H1 (cell line): ENCODE measurements around the gene ROR1. TPM values are rescaled to one million over a fixed set of nuclear protein-coding genes. Genes with fewer than 3 reads are reported as not detected.

ENCODE experiments used
- BCL11A ChIP-seq, 2 experiments: IDR thresholded peaks; one replicate each; pipeline ENCODE4 v1.6.1; 2011; ENCODE audit warnings: low read depth in 2 of 2, low read length in 2 of 2, mild to moderate bottlenecking in 2 of 2
- CHD7 ChIP-seq: fragments of 300-600 bp; sonication (generic); IDR thresholded peaks from 2 replicates; pipeline ENCODE4 v1.7.1; 2012; ENCODE audit warnings: low read length, moderate library complexity, mild to moderate bottlenecking, inconsistent platforms; ENCODE audit not compliant: insufficient replicate concordance
- JUND ChIP-seq: IDR thresholded peaks from 2 replicates; pipeline ENCODE4 v1.6.1; 2011; ENCODE audit warnings: mild to moderate bottlenecking, improper control_type of control experiment, low read length
- KDM4A ChIP-seq: IDR thresholded peaks from one replicate; pipeline ENCODE4 v1.7.1; 2012; ENCODE audit warnings: low read depth, mild to moderate bottlenecking, moderate library complexity, low read length, inconsistent platforms; ENCODE audit not compliant: severe bottlenecking
- MAFK ChIP-seq: IDR thresholded peaks from 2 replicates; pipeline ENCODE4 v1.6.1; 2012; ENCODE audit warnings: low read depth, mild to moderate bottlenecking, improper control_type of control experiment, low read length
- SP4 ChIP-seq: IDR thresholded peaks from 2 replicates; pipeline ENCODE4 v1.6.1; 2012; ENCODE audit warnings: low read length, inconsistent platforms
- polyA plus RNA-seq, 7 experiments: library from polyadenylated mRNA; depleted of rRNA in 3 of 7; stranded (reverse) in 5 of 7; unstranded in 2 of 7; fragments of >200 nt in 5 of 7; fragments of 200-250 nt in 2 of 7; gene quantifications; 1 replicate in 5 of 7; 2 replicates in 1 of 7; 4 replicates in 1 of 7; pipeline versions ENCODE4 v1.2.1 to v1.2.3, GENCODE V29; 2011 to 2013; ENCODE audit warnings: missing spikeins in 2 of 7, mixed read lengths in 2 of 7
- total RNA-seq: library from RNA; stranded (reverse); fragmentation: NEBNext Ultra II Directional; extraction: Animal tissue kit (Norgen Biotek cat#: 25700); gene quantifications from 2 replicates; pipeline ENCODE4 v1.2.1, GENCODE V29; 2021

ROR1 gene
- total and polyA plus RNA-seq, 2 of the 8 experiments (the other 6 are each of a cell fraction or from before 2014, with no cell fraction given) = 33.6 to 73.6 TPM

- no peak for TF ChIP-seq CHD7
- no peak for TF ChIP-seq SP4
- no peak for TF ChIP-seq KDM4A
- TF ChIP-seq BCL11A (IDR thresholded peaks at IDR 0.05; ENCODE audit: low read depth in 2 of 2, low read length in 2 of 2) = no peak
- no peak for TF ChIP-seq JUND
- TF ChIP-seq MAFK = no peak
Observed at GRCh38 chr1:63943393-63943792, 169.6 kb downstream of the ROR1 start (continued).
